ENCODE data around the gene TMEM92.

TMEM92 gene

GRCh38 chr17:50303596-50303995, 29.3 kb downstream of the TMEM92 start:
- in situ Hi-C loops (cut with HindIII; ENCODE audit: low sequenced_read_pairs): no loop called here
- no peak for TF ChIP-seq CTCF (IDR thresholded peaks at IDR 0.05; ENCODE audit: low read depth, low read length)
- no peak overlapping the region for H3K4me3 ChIP-seq (ENCODE audit: low read depth, low read length)
- no peak for DNase-seq (ENCODE audit: low read depth, low spot score)

- TF ChIP-seq CTCF (IDR thresholded peaks at IDR 0.05; ENCODE audit: low read depth, low read length): no peak
- no peak for DNase-seq (ENCODE audit: low read depth, low spot score)
- no peak overlapping the region for H3K4me3 ChIP-seq (ENCODE audit: low read depth, low read length)
- in situ Hi-C loops (cut with HindIII; ENCODE audit: low sequenced_read_pairs): no loop called here
Observed at GRCh38 chr17:50304781-50305404, 30.6 kb downstream of the TMEM92 start.

GRCh38 chr17:50307654-50308053, 33.4 kb downstream of the TMEM92 start:
- no peak for TF ChIP-seq CTCF (IDR thresholded peaks at IDR 0.05; ENCODE audit: low read depth, low read length)
- DNase-seq (ENCODE audit: low read depth, low spot score): no peak
- H3K4me3 ChIP-seq (ENCODE audit: low read depth, low read length): no peak overlapping the region
- in situ Hi-C loops (cut with HindIII; ENCODE audit: low sequenced_read_pairs): no loop called here

GRCh38 chr17:50308666-50309065, 34.4 kb downstream of the TMEM92 start:
- TF ChIP-seq CTCF (IDR thresholded peaks at IDR 0.05; ENCODE audit: low read depth, low read length): no peak
- no peak for DNase-seq (ENCODE audit: low read depth, low spot score)
- no peak overlapping the region for H3K4me3 ChIP-seq (ENCODE audit: low read depth, low read length)
- in situ Hi-C loops (cut with HindIII; ENCODE audit: low sequenced_read_pairs): no loop called here

GRCh38 chr17:50310455-50311111, 36.3 kb downstream of the TMEM92 start:
- in situ Hi-C loops (cut with HindIII; ENCODE audit: low sequenced_read_pairs): no loop called here
- TF ChIP-seq CTCF (IDR thresholded peaks at IDR 0.05; ENCODE audit: low read depth, low read length): no peak
- no peak overlapping the region for H3K4me3 ChIP-seq (ENCODE audit: low read depth, low read length)
- DNase-seq (ENCODE audit: low read depth, low spot score): no peak

- TF ChIP-seq CTCF (IDR thresholded peaks at IDR 0.05; ENCODE audit: low read depth, low read length): no peak
- H3K4me3 ChIP-seq (ENCODE audit: low read depth, low read length): no peak overlapping the region
- in situ Hi-C loops (cut with HindIII; ENCODE audit: low sequenced_read_pairs): no loop called here
- DNase-seq (ENCODE audit: low read depth, low spot score): no peak
Observed at GRCh38 chr17:50311112-50311460, 36.8 kb downstream of the TMEM92 start.

Data from astrocyte of the spinal cord (primary cell).